GM20000 (cell line): ENCODE data around the gene TRAIP.

Source experiments
- DNase-seq: peaks from one replicate; pipeline ENCODE4 v3.0.0; 2012; ENCODE audit warnings: low spot score
- TF ChIP-seq, protein P1 (sequence below): IDR thresholded peaks from 2 replicates; pipeline ENCODE4 v1.5.1; 2012; ENCODE audit warnings: mild to moderate bottlenecking, control low read depth; ENCODE audit errors: extremely low read depth, missing control alignments

TRAIP gene

DNA sequence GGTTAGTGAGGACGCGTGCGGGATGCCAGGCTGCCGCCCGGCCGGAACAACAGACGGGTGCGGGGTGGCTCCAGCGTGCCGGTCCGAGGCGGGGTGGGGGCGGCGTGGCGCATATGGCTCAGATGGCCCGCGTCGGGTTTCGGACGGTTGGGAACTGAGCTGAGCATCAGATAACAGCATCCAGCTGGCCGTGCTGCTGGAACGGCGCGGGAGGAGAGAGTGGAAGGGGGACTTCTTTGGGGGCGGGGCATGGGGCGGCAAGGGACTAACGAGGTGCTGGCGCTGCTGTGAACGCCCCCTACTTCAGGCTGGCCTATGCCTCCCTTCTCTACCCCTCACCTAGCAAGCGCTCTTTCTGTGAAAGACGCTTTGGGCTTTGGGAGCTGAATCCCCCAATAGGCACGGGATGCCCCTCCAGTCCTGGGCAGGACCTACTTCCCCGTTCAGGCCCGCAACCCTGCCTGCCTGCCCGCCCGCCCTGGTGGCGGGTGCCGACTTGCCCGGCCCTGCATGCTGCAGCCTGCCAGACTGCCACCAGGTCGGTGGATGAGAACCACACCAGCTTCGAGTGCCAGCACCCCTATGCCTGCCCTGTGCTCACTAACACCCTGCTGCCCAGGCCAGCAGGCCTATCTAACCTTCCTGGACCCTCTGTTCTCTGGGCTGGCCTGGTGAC lies 52.8 kb downstream of the TRAIP start:
- TF ChIP-seq, protein P1, sequence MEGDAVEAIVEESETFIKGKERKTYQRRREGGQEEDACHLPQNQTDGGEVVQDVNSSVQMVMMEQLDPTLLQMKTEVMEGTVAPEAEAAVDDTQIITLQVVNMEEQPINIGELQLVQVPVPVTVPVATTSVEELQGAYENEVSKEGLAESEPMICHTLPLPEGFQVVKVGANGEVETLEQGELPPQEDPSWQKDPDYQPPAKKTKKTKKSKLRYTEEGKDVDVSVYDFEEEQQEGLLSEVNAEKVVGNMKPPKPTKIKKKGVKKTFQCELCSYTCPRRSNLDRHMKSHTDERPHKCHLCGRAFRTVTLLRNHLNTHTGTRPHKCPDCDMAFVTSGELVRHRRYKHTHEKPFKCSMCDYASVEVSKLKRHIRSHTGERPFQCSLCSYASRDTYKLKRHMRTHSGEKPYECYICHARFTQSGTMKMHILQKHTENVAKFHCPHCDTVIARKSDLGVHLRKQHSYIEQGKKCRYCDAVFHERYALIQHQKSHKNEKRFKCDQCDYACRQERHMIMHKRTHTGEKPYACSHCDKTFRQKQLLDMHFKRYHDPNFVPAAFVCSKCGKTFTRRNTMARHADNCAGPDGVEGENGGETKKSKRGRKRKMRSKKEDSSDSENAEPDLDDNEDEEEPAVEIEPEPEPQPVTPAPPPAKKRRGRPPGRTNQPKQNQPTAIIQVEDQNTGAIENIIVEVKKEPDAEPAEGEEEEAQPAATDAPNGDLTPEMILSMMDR = no peak
- DNase-seq = peak; percentile 45

DNA sequence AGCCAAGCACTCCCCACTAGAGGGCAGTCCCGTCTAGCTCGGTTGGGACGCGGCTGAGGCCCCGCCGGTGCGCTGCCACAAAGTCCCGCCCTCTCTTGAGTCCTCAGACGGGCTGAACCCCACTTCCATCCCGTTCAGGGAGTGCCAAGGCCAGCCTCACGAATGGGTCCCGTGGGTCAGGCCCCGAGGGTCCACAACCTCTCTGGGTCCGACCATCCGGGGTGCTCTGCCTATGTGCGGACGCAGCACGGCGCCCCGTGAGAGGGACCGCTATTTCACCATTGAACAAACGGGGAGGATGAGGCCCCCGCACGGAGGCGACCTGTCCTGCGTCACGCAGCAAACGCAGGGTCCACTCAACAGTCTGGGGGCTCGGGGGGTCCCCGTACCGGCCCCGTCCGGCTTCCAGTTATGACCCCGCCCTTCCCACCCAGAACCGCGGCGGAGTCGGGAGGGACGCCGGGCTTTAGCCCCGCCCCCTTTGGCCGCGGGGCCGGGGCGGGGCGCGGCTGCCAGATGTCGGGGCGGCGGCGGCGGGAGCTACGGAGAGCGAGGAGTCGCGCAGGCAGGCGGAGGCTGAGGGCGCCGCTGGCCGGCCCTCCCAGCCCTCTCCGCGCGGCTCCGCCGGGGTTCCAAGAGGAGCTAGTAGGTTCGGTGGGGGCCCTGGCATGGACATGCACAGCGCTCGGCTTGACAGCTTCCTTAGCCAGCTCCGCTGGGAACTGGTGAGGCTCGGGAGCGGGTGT lies 53.5 kb downstream of the TRAIP start, which contains the start of gene INKA1:
INKA1 (plus strand) TSS at position 543 of the 746 bp plus-strand sequence; CDS start at position 675, 132 bp downstream.
- DNase-seq = peak; percentile 93
- TF ChIP-seq, protein P1 = no peak

DNA sequence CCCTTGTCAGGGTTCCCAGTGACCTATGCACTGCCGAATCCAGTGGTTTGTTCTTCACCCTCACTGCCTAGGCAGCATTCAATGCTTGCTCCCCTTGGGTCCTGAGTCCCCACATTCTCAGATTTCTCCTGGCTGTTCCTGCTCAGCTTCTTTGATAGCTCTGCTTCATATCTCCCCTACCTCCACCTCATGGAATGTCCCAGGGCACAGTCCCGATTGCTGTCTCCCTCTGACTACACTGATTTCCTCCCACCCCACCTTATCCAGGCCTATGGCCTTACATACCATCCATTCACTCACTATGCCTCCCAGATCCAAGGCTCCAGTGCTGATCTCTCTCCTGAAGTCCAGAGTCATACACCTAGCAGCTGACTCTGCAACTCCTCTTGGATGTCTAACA lies 55.2 kb downstream of the TRAIP start:
- DNase-seq = no peak
- TF ChIP-seq, protein P1 = no peak

DNA sequence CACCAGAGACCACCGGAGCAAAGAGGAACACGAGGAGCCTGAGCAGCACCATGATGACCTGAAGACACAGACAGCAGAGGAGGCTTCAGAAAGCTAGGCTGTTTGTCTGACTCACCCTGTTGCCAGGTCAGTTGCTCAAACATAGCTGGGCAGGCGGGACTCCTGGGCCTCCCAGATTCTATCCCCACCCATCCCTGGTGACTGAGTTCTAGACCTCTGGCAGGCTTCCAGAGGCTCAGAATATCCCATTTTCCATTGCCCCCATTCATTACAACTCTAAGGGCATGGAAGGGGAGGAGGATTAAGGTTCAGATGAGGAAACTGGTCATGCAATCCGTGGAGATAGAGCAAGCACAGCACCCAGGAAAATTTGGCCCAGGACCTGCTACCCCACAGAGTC lies 56.6 kb downstream of the TRAIP start, which contains the start of gene CDHR4:
CDHR4 (minus strand) TSS at position 113 of the 400 bp plus-strand sequence; CDS start at position 52, 61 bp downstream.
- no peak for DNase-seq
- TF ChIP-seq, protein P1 = no peak

DNA sequence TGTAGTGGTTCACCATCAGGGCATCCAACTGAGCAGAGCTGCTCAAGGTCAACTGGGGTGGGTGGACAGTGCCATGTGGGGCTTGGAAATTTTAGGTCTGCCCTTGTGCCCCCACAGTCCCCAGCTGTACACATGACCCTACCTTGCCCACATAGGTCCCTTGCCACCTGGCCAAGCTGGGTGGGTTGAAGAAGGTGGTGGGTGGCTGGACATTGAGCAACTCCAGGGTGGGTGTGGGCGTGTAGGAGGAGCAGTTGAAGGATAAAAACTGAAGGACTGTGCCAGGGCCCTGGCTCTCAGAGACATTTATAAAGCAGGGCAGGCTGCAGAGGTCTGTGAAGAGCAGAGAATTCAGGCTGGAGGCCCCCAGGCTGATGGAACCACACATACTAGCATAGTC lies 57.3 kb downstream of the TRAIP start:
- DNase-seq = no peak
- TF ChIP-seq, protein P1 = no peak

DNA sequence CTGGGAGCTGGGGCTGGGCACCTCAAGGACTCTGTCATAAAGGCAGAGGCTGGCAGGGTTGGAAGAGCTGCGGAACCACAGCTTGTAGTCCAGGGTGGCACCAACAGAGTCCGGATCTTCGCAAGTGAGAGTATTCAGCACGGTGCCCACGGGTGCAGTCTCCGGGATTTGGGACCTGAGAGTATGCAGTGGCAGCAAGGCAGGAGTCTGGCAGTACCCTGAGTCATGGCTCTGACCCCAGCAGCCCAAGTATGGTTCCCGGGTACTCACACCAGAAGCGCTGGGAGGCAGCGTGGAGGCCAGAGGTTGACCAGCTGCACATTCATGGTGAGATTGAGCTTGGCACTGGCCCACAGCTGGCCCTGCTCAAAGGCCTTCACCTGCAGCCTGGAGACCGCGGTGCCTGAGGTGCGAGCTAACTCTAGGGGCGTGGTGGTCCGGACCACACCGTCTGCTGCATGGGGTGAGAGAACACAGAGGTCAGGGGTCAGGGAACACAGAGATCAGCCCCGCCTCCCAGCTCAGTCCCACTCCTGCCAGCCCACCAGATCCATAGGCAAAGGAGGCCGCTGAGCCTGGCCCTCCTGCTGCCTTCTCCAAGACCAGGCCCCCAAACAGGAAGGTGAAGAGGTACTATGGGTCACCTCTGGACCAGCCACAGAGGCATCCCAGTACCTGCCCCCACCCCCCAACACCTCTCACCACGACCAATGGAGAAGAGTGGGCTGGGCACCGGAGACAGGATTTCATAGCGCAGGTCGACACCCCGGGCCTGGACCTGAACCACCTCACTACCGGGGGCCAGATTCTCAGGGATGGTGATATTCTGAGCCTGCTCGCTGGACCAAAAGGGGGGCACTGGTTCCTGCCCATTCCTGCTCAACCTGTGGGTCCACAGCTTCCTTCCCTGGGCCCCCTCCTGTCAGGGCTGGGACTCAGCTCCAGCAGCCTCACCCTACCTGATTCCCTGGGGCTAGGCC lies 61.1 kb downstream of the TRAIP start:
- TF ChIP-seq, protein P1 = no peak
- no peak for DNase-seq
